GM23338 (cell line): ENCODE data around the gene FBXW7. TPM values are rescaled to one million over a fixed set of nuclear protein-coding genes. Genes with fewer than 3 reads are reported as not detected.
A peak's percentile ranks its signal among the peaks of the same experiment; 100 is the strongest.

ENCODE experiments used
- ATAC-seq: fragments of 200-7000 bp; cut with Tn5 transposase; 3 replicates; pipeline ENCODE4 v1.9.1; 2020
- DNase-seq: peaks from one replicate; pipeline ENCODE4 v3.0.0-alpha.2; 2015; ENCODE audit warnings: low spot score
- H2AFZ ChIP-seq: fragments of 200-600 bp; sonication (generic); 2 replicates; pipeline ENCODE4 v1.8.0; 2016; ENCODE audit warnings: antibody characterized with exemption, mild to moderate bottlenecking, moderate library complexity
- H3F3A ChIP-seq: fragments of 200-600 bp; sonication (generic); replicated peaks from 2 replicates; pipeline ENCODE4 v1.8.0; 2017; ENCODE audit warnings: antibody characterized with exemption, mixed run types, low read depth
- H3K27ac ChIP-seq: fragments of 200-600 bp; sonication (generic); 2 replicates; pipeline ENCODE4 v1.6.1; 2016; ENCODE audit warnings: low read depth
- H3K27me3 ChIP-seq: fragments of 200-600 bp; sonication (generic); 2 replicates; pipeline ENCODE4 v1.8.0; 2016; ENCODE audit warnings: mild to moderate bottlenecking, mixed run types, moderate library complexity; ENCODE audit not compliant: insufficient read depth
- H3K36me3 ChIP-seq: fragments of 200-600 bp; sonication (generic); 2 replicates; pipeline ENCODE4 v1.8.0; 2016; ENCODE audit warnings: mild to moderate bottlenecking; ENCODE audit not compliant: insufficient read depth
- H3K4me1 ChIP-seq: fragments of 200-600 bp; sonication (generic); 2 replicates; pipeline ENCODE4 v1.8.0; 2016; ENCODE audit warnings: mild to moderate bottlenecking, moderate library complexity; ENCODE audit not compliant: insufficient read depth
- H3K4me2 ChIP-seq: fragments of 200-600 bp; sonication (generic); 2 replicates; pipeline ENCODE4 v1.7.1; 2017; ENCODE audit warnings: mixed run types
- H3K4me3 ChIP-seq: fragments of 200-600 bp; sonication (generic); 2 replicates; pipeline ENCODE4 v1.6.1; 2016; ENCODE audit warnings: mixed run types
- H3K79me2 ChIP-seq: fragments of 200-600 bp; sonication (generic); replicated peaks from 2 replicates; pipeline ENCODE4 v1.8.0; 2017; ENCODE audit warnings: mild to moderate bottlenecking; ENCODE audit not compliant: insufficient read depth
- H3K9me2 ChIP-seq: fragments of 200-600 bp; sonication (generic); 2 replicates; pipeline ENCODE4 v1.8.0; 2017; ENCODE audit not compliant: insufficient read depth
- H4K20me1 ChIP-seq: fragments of 200-600 bp; sonication (generic); replicated peaks from 2 replicates; pipeline ENCODE4 v1.8.0; 2017; ENCODE audit warnings: mild to moderate bottlenecking; ENCODE audit not compliant: insufficient read depth
- H3K27ac Mint-ChIP-seq: 2 replicates; pipeline ENCODE4 v1.8.0; 2020; ENCODE audit warnings: inconsistent platforms, mild to moderate bottlenecking, moderate library complexity, mixed read lengths
- H3K27me3 Mint-ChIP-seq: 3 replicates; pipeline ENCODE4 v1.8.0; 2022; ENCODE audit warnings: low read depth, mild to moderate bottlenecking, moderate library complexity, mixed read lengths, inconsistent platforms; ENCODE audit not compliant: insufficient read depth, poor library complexity
- H3K36me3 Mint-ChIP-seq: 3 replicates; pipeline ENCODE4 v1.8.0; 2021; ENCODE audit warnings: low read depth, mild to moderate bottlenecking, inconsistent platforms, moderate library complexity, mixed read lengths
- H3K4me1 Mint-ChIP-seq: 3 replicates; pipeline ENCODE4 v1.8.0; 2020; ENCODE audit warnings: mild to moderate bottlenecking, inconsistent platforms, mixed read lengths
- H3K4me3 Mint-ChIP-seq: 3 replicates; pipeline ENCODE4 v1.8.0; 2021; ENCODE audit warnings: moderate library complexity, mild to moderate bottlenecking, inconsistent platforms, mixed read lengths
- H3K9me3 Mint-ChIP-seq: 3 replicates; pipeline ENCODE4 v1.8.0; 2020; ENCODE audit warnings: moderate library complexity, mild to moderate bottlenecking, inconsistent platforms, mixed read lengths
- CREB1 ChIP-seq: fragments of 250-450 bp; sonication (Bioruptor Pico); IDR thresholded peaks from 2 replicates; pipeline ENCODE4 v1.5.0; 2020; ENCODE audit warnings: low read depth, mild to moderate bottlenecking, moderate library complexity
- NANOG ChIP-seq: IDR thresholded peaks from 2 replicates; pipeline ENCODE4 v1.6.1; 2016; ENCODE audit warnings: antibody characterized with exemption, borderline replicate concordance
- POLR2AphosphoS5 ChIP-seq: IDR thresholded peaks from 2 replicates; pipeline ENCODE4 v1.6.1; 2016; ENCODE audit warnings: antibody characterized with exemption, low read depth
- STAT1 ChIP-seq: IDR thresholded peaks from one replicate; pipeline ENCODE4 v1.6.1; 2016; ENCODE audit warnings: antibody characterized with exemption; ENCODE audit not compliant: unreplicated experiment
- ZNF114 ChIP-seq: fragments of 250-450 bp; sonication (Bioruptor Pico); IDR thresholded peaks from 2 replicates; pipeline ENCODE4 v1.5.0; 2020; ENCODE audit warnings: mild to moderate bottlenecking, moderate library complexity
- ZNF331 ChIP-seq: fragments of 250-450 bp; sonication (Bioruptor Pico); IDR thresholded peaks from 2 replicates; pipeline ENCODE4 v1.5.0; 2020; ENCODE audit warnings: low read depth, mild to moderate bottlenecking, moderate library complexity
- polyA plus RNA-seq: library from polyadenylated mRNA; unstranded; fragments of >200 nt; fragmentation: Nextera tagmentation; extraction: Ambion mirVana; gene quantifications from 2 replicates; pipeline ENCODE4 v1.2.1, GENCODE V29; 2016
- total RNA-seq: library from RNA; depleted of rRNA; stranded (reverse); fragments of >200 nt; shearing (Covaris generic); gene quantifications from 2 replicates; pipeline ENCODE4 v1.2.3, GENCODE V29; 2014
- TF ChIP-seq, protein P1 (sequence below), 2 experiments: fragments of 200-600 bp in 1 of 2; sonication (generic) in 1 of 2; conservative IDR thresholded peaks; 2 replicates each; pipeline versions ENCODE4 v1.5.1 to v1.6.1; 2016 to 2017; ENCODE audit warnings: antibody characterized with exemption in 2 of 2, low read depth in 2 of 2, mild to moderate bottlenecking in 2 of 2, moderate library complexity in 1 of 2
- TF ChIP-seq, protein P2 (sequence below): IDR thresholded peaks from 2 replicates; pipeline ENCODE4 v1.6.1; 2016; ENCODE audit warnings: antibody characterized with exemption
- TF ChIP-seq, protein P3 (sequence below): IDR thresholded peaks from one replicate; pipeline ENCODE4 v1.6.1; 2018; ENCODE audit warnings: antibody characterized with exemption; ENCODE audit not compliant: unreplicated experiment

The FBXW7 gene
- total and polyA plus RNA-seq, 2 experiments from 2014 or later, result 25.8 to 34.7 TPM

DNA sequence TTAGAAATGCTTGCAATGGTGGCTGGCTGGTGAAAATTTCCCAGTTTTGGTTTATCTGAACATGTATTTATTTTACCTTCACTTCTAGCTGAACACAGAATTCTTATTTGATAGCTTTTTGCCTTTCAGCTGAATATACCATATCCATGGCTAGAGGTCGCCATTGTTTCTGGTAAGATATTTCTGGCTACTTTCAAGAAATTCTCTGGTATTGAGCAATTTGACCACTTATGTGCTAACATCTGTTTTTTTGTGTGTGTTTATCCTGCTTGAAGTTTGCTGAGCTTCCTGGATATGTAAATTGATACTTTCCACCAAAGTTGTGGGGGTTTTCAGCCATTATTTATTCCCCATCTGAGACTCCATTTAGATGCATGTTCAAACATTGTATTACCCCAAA lies 75.4 kb downstream of the FBXW7 start:
- Histone ChIP-seq H3K27ac (no peak overlapping the region), H3K27me3 (no peaks in the 10 kb centered on the region), H3K79me2 (peaks cover 84% of the 10 kb centered on the region), H4K20me1 (peaks cover 4% of the 10 kb centered on the region), H3K4me2 (no peak overlapping the region), H2AFZ (no peak overlapping the region), H3K9me2 (no peaks in the 10 kb centered on the region), H3K4me3 (no peak overlapping the region), H3F3A (no peaks in the 10 kb centered on the region), H3K4me1 (0 out of 2 replicates have a peak, but pooled peaks cover 4% of the 10 kb centered on the region), H3K36me3 (no peaks in the 10 kb centered on the region)
- no peak for ATAC-seq
- Mint-ChIP-seq H3K36me3 (no peaks in the 10 kb centered on the region), H3K9me3 (no peaks in the 10 kb centered on the region), H3K4me1 (peaks cover 18% of the 10 kb centered on the region), H3K27me3 (peaks cover 1% of the 10 kb centered on the region), H3K4me3 (no peak overlapping the region), H3K27ac (no peak overlapping the region)
- TF ChIP-seq, protein P1, sequence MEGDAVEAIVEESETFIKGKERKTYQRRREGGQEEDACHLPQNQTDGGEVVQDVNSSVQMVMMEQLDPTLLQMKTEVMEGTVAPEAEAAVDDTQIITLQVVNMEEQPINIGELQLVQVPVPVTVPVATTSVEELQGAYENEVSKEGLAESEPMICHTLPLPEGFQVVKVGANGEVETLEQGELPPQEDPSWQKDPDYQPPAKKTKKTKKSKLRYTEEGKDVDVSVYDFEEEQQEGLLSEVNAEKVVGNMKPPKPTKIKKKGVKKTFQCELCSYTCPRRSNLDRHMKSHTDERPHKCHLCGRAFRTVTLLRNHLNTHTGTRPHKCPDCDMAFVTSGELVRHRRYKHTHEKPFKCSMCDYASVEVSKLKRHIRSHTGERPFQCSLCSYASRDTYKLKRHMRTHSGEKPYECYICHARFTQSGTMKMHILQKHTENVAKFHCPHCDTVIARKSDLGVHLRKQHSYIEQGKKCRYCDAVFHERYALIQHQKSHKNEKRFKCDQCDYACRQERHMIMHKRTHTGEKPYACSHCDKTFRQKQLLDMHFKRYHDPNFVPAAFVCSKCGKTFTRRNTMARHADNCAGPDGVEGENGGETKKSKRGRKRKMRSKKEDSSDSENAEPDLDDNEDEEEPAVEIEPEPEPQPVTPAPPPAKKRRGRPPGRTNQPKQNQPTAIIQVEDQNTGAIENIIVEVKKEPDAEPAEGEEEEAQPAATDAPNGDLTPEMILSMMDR (conservative IDR thresholded peaks at IDR 0.05; ENCODE audit: low read depth in 2 of 2), result peak in 1 of 2 experiments; percentile 32; a peak in 3 of 4 replicates
- TF ChIP-seq ZNF331 (CRISPR knock-in tag), result no peak
- DNase-seq, result no peak

DNA sequence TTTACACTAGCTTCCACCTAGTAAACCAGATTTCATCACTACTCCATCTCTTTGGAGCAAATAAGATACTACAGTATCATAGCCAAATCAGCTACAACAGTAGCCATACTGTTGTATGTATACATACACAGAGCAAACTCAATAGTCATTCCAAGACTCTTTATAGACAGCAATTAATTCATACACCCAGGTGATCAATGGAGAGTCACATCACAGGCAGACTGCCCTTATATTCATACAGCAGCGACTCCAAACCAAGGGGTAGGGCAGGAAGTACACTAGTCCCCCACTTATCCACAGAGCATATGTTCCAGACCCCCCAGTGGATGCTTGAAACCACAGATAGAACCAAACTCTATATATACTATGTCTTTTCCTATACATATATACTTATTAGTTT lies 76.6 kb downstream of the FBXW7 start:
- Histone ChIP-seq H3K27me3 (no peaks in the 10 kb centered on the region), H3K4me3 (no peak overlapping the region), H4K20me1 (peaks cover 4% of the 10 kb centered on the region), H3K4me1 (0 out of 2 replicates have a peak, but pooled peaks cover 4% of the 10 kb centered on the region), H3K79me2 (peaks cover 81% of the 10 kb centered on the region), H3K9me2 (no peaks in the 10 kb centered on the region), H3F3A (no peaks in the 10 kb centered on the region), H3K27ac (no peak overlapping the region), H2AFZ (no peak overlapping the region), H3K4me2 (no peak overlapping the region), H3K36me3 (no peaks in the 10 kb centered on the region)
- Mint-ChIP-seq H3K27me3 (peaks cover 1% of the 10 kb centered on the region), H3K4me3 (no peak overlapping the region), H3K36me3 (no peaks in the 10 kb centered on the region), H3K4me1 (peaks cover 16% of the 10 kb centered on the region), H3K9me3 (no peaks in the 10 kb centered on the region), H3K27ac (no peak overlapping the region)
- DNase-seq, result no peak
- ATAC-seq, result no peak
- TF ChIP-seq STAT1 (no peak), ZNF331 (CRISPR knock-in tag) (no peak), ZNF114 (CRISPR knock-in tag) (no peak), NANOG (no peak), POLR2AphosphoS5 (no peak), CREB1 (CRISPR knock-in tag) (no peak)
- TF ChIP-seq, protein P2, sequence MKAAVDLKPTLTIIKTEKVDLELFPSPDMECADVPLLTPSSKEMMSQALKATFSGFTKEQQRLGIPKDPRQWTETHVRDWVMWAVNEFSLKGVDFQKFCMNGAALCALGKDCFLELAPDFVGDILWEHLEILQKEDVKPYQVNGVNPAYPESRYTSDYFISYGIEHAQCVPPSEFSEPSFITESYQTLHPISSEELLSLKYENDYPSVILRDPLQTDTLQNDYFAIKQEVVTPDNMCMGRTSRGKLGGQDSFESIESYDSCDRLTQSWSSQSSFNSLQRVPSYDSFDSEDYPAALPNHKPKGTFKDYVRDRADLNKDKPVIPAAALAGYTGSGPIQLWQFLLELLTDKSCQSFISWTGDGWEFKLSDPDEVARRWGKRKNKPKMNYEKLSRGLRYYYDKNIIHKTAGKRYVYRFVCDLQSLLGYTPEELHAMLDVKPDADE, result no peak
- TF ChIP-seq, protein P1 (conservative IDR thresholded peaks at IDR 0.05; ENCODE audit: low read depth in 2 of 2), result no peak
- TF ChIP-seq, protein P3, sequence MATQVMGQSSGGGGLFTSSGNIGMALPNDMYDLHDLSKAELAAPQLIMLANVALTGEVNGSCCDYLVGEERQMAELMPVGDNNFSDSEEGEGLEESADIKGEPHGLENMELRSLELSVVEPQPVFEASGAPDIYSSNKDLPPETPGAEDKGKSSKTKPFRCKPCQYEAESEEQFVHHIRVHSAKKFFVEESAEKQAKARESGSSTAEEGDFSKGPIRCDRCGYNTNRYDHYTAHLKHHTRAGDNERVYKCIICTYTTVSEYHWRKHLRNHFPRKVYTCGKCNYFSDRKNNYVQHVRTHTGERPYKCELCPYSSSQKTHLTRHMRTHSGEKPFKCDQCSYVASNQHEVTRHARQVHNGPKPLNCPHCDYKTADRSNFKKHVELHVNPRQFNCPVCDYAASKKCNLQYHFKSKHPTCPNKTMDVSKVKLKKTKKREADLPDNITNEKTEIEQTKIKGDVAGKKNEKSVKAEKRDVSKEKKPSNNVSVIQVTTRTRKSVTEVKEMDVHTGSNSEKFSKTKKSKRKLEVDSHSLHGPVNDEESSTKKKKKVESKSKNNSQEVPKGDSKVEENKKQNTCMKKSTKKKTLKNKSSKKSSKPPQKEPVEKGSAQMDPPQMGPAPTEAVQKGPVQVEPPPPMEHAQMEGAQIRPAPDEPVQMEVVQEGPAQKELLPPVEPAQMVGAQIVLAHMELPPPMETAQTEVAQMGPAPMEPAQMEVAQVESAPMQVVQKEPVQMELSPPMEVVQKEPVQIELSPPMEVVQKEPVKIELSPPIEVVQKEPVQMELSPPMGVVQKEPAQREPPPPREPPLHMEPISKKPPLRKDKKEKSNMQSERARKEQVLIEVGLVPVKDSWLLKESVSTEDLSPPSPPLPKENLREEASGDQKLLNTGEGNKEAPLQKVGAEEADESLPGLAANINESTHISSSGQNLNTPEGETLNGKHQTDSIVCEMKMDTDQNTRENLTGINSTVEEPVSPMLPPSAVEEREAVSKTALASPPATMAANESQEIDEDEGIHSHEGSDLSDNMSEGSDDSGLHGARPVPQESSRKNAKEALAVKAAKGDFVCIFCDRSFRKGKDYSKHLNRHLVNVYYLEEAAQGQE, result no peak
